Pancreas (tissue), 10 donors: ENCODE measurements around the gene TMIGD2. TPM values are rescaled to one million over a fixed set of nuclear protein-coding genes. Genes with fewer than 3 reads are reported as not detected.
"Not testable (repeated sequence)": the region's sequence is repeated elsewhere in the genome, so short reads cannot be mapped to it uniquely, and the experiment has no call there.

Experiments
- ATAC-seq, 4 donors: fragments of 200-7000 bp; cut with Tn5 transposase; one replicate each; pipeline versions ENCODE4 v1.8.0 to v1.9.1; 2020; ENCODE audit warnings: mild to moderate bottlenecking in 4 of 4, moderate library complexity in 4 of 4
- DNase-seq, 6 donors: peaks; one replicate each; pipeline ENCODE4 v3.0.0-alpha.2; 2020
- FAIRE-seq: peaks from 2 replicates; lab custom pipeline; 2012; peaks lifted over from hg19 to GRCh38; lab: Jason Lieb, UNC
- H3K27ac ChIP-seq, 4 donors: fragments of 200-600 bp; sonication (generic); 1 replicate in 3 of 4; 2 replicates in 1 of 4; pipeline versions ENCODE4 v1.5.0 to v1.8.0; 2020
- H3K27me3 ChIP-seq, 4 donors: fragments of 200-600 bp; one replicate each; pipeline ENCODE4 v1.8.0; 2021
- H3K36me3 ChIP-seq, 3 donors: fragments of 200-600 bp; sonication (generic) in 1 of 3; one replicate each; pipeline versions ENCODE4 v1.5.0 to v1.8.0; 2020 to 2021
- H3K4me1 ChIP-seq, 3 donors: fragments of 200-600 bp; one replicate each; pipeline ENCODE4 v1.8.0; 2021
- H3K4me3 ChIP-seq, 4 donors: fragments of 200-600 bp; sonication (generic) in 2 of 4; one replicate each; pipeline versions ENCODE4 v1.5.0 to v1.8.0; 2020 to 2021
- H3K9me3 ChIP-seq, 4 donors: fragments of 200-600 bp; one replicate each; pipeline ENCODE4 v1.8.0; 2021
- WGBS, 2 donors: extraction: QIAGEN DNeasy Blood & Tissue Kit; methylation state at CpG; one replicate each; pipeline ENCODE4 v1.1.7; 2013; 5-methylcytosine and 5-hydroxymethylcytosine counted together
- intact Hi-C, 3 donors: fragments of 100-400 bp; cut with DNase I; formaldehyde crosslinking; loops; one replicate each; pipeline versions ENCODE4 v1.11.1 to v1.14.2; 2022
- polyA plus RNA-seq, 2 donors: library from polyadenylated mRNA; stranded (reverse); fragments of 200-250 nt; gene quantifications; one replicate each; pipeline ENCODE4 v1.2.3, GENCODE V29; 2013
- total RNA-seq, 6 donors: library from RNA; stranded (reverse); fragmentation: NEBNext Ultra II Directional in 4 of 6; extraction: Animal tissue kit (Norgen Biotek cat#: 25700) in 4 of 6; gene quantifications; one replicate each; pipeline versions ENCODE4 v1.2.1 to v1.2.4, GENCODE V29; 2021 to 2023
- TF ChIP-seq, protein P1 (sequence below), 4 donors: fragments of 200-600 bp; sonication (generic) in 3 of 4; IDR thresholded peaks; one replicate each; pipeline versions ENCODE4 v1.5.0 to v1.8.0; 2021; ENCODE audit warnings: antibody characterized with exemption in 4 of 4
- donor health status: healthy with polysubstance abuse.
- donor health status: DM: no; HTN: no; CAD: no; lungs with moderate emphysema.
- donor health status: DM: no; HTN: no; CAD: no.
- donor health status: control.
- donor health status: control.
- donor health status: Bipolar disorder and iron deficiency.
- donor health status: DM: yes; HTN: yes; CAD: no.
- donor health status: DM: no; HTN: no; CAD: no.
- donor health status: DM: no; HTN: no; CAD: no.
- donor health status: DM: yes; HTN: yes; CAD: no.

Gene TMIGD2
- under 1 TPM in 2 of 6 donors, not detected in 4; 0.16 to 0.28 TPM for total RNA-seq
- not detected for polyA plus RNA-seq

GRCh38 chr19:4302243-4302640, at the start of gene TMIGD2:
TMIGD2 (minus strand) TSS chr19:4302389; CDS start chr19:4302385, 4 bp downstream.
- ATAC-seq (no peak), FAIRE-seq (no peak), DNase-seq (no peak)
- no peak within 1 kb of the TSS for H3K4me3 ChIP-seq
- H3K27ac ChIP-seq: no peak within 1 kb of the TSS
- H3K9me3 ChIP-seq: no peaks in the 10 kb centered on the region
- no peaks in the 10 kb centered on the region for H3K36me3 ChIP-seq
- TF ChIP-seq, protein P1, sequence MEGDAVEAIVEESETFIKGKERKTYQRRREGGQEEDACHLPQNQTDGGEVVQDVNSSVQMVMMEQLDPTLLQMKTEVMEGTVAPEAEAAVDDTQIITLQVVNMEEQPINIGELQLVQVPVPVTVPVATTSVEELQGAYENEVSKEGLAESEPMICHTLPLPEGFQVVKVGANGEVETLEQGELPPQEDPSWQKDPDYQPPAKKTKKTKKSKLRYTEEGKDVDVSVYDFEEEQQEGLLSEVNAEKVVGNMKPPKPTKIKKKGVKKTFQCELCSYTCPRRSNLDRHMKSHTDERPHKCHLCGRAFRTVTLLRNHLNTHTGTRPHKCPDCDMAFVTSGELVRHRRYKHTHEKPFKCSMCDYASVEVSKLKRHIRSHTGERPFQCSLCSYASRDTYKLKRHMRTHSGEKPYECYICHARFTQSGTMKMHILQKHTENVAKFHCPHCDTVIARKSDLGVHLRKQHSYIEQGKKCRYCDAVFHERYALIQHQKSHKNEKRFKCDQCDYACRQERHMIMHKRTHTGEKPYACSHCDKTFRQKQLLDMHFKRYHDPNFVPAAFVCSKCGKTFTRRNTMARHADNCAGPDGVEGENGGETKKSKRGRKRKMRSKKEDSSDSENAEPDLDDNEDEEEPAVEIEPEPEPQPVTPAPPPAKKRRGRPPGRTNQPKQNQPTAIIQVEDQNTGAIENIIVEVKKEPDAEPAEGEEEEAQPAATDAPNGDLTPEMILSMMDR (IDR thresholded peaks at IDR 0.05): no peak
- peaks cover 0 to 6% (median 3%) of the 10 kb centered on the region in 4 donors for H3K27me3 ChIP-seq
- no peaks in the 10 kb centered on the region for H3K4me1 ChIP-seq
- intact Hi-C loops: no loop called here
- WGBS, 2 donors: 56 to 70% methylated on average over 8 of the region's 8 CpGs

DNA sequence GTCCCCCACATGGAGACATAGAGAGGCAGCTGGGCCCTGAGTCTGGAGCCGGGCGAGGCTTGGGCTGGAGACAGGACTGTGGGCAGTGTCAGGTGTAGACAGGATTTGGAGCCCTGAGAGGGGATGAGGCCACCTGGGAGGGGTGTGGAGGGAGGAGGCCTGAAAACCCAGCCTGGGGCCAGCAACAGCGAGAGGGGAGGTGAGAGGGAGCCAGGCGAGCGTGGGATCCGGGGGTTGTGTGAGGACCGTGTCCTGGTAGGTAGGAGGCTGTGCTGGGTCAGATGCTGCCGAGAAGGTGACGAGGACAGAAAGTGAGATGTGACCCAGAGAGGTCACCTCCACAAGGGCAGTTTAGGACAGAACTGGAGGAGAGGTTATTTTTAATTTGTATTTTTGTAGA, 48.5 kb upstream of the TMIGD2 start:
- H3K9me3 ChIP-seq: no peaks in the 10 kb centered on the region
- no peaks in the 10 kb centered on the region for H3K27me3 ChIP-seq
- no peak overlapping the region for H3K27ac ChIP-seq
- no peak for ATAC-seq
- DNase-seq: no peak
- H3K4me1 ChIP-seq: peaks cover 0 to 3% (median 0%) of the 10 kb centered on the region in 3 donors
- no peaks in the 10 kb centered on the region for H3K36me3 ChIP-seq
- intact Hi-C loops: loop anchor here in 2 of 3 donors (5.0 to 10.0 kb wide), 2 partner anchors 83 to 86 kb away; no protein-coding TSS in a partner anchor
- no peak overlapping the region for H3K4me3 ChIP-seq
- TF ChIP-seq, protein P1 (IDR thresholded peaks at IDR 0.05): no peak
- 96% methylated on average over 9 of the region's 9 CpGs for WGBS, 2 donors
- no peak for FAIRE-seq

DNA sequence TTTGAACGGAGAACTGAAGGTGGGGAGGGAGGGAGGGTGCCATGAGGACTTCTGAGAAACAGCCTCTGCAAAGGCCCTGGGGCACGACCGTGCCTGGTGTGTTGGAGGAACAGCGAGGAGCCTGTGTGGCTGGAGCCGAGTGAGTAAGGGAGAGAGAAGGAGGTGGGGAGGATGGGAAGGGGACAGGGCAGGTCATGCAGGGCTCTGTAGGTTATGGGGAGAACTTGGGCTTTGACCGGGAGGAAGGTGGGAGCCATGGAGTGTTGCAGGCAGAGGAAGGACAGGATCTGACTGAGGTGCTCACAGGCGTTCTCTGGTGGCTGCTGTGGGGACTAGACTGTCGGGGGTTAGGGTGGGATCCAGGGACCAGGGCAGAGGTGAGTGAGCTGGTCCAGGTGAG, 47.9 kb upstream of the TMIGD2 start:
- TF ChIP-seq, protein P1 (IDR thresholded peaks at IDR 0.05): no peak
- Histone ChIP-seq H3K27me3 (no peaks in the 10 kb centered on the region), H3K27ac (no peak overlapping the region), H3K4me1 (peaks cover 0 to 8% (median 0%) of the 10 kb centered on the region in 3 donors), H3K4me3 (no peak overlapping the region), H3K9me3 (no peaks in the 10 kb centered on the region), H3K36me3 (no peaks in the 10 kb centered on the region)
- ATAC-seq: no peak
- 85 to 87% methylated on average over 8 of the region's 8 CpGs for WGBS, 2 donors
- DNase-seq: no peak
- intact Hi-C loops: loop anchor here in 2 of 3 donors (5.0 to 10.0 kb wide), 2 partner anchors 83 to 85 kb away; no protein-coding TSS in a partner anchor
- no peak for FAIRE-seq

DNA sequence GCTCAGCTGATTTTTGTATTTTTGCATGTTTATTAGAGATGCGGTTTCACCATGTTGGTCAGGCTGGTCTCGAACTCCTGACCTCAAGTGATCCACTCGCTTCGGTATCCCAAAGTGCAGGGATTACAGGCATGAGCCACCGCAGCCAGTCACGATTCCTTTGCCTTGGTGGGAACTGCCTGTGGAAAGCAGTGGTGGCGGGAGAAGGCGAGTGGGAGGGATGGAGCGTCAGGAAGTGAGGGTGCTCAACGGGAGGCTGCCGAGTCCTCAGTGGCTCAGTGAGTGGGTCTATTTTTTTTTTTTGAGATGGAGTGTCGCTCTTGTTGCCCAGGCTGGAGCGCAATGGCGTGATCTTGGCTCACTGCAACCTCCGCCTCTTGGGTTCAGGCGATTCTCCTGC, 47.0 kb upstream of the TMIGD2 start:
- DNase-seq, H3K9me3 ChIP-seq, ATAC-seq, intact Hi-C loops, H3K36me3 ChIP-seq, FAIRE-seq, H3K4me3 ChIP-seq, H3K27ac ChIP-seq, H3K27me3 ChIP-seq, H3K4me1 ChIP-seq: not testable (repeated sequence)
- WGBS, 2 donors: 95% methylated on average over 13 to 16 of the region's 16 CpGs

DNA sequence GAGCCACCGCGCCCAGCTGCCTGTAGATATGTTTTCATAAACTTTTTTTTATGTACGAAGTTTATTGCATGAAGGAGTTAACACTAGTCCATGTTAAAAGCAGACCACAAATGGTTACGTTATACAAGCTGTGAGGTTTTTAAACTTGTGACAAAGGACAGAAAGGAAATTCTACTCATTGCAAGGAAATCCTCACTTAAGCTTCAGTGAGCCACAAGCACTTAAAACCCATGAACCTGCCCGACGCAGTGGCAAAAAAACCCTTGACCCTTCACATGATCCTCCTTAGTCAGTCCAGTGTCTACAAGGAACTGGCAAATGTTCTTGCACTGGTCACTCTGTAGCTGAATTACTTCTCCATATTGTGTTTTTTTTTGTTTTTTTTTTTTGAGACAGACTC, 45.3 kb upstream of the TMIGD2 start:
- WGBS, 2 donors: 82 to 93% methylated on average over 6 of the region's 6 CpGs
- ATAC-seq (no peak), FAIRE-seq (no peak), DNase-seq (no peak)
- intact Hi-C loops: no loop called here
- Histone ChIP-seq H3K27ac (no peak overlapping the region), H3K36me3 (no peaks in the 10 kb centered on the region), H3K9me3 (no peaks in the 10 kb centered on the region), H3K4me1 (peaks cover 0 to 11% (median 6%) of the 10 kb centered on the region in 3 donors), H3K27me3 (no peaks in the 10 kb centered on the region), H3K4me3 (no peak overlapping the region)
- TF ChIP-seq, protein P1 (IDR thresholded peaks at IDR 0.05): no peak
